ENCODE measurements around the gene RALB. TPM values are rescaled to one million over a fixed set of nuclear protein-coding genes. Genes with fewer than 3 reads are reported as not detected.

RALB gene, protein sequence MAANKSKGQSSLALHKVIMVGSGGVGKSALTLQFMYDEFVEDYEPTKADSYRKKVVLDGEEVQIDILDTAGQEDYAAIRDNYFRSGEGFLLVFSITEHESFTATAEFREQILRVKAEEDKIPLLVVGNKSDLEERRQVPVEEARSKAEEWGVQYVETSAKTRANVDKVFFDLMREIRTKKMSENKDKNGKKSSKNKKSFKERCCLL
- 235 and 269 TPM in 2 replicates for total RNA-seq

DNA sequence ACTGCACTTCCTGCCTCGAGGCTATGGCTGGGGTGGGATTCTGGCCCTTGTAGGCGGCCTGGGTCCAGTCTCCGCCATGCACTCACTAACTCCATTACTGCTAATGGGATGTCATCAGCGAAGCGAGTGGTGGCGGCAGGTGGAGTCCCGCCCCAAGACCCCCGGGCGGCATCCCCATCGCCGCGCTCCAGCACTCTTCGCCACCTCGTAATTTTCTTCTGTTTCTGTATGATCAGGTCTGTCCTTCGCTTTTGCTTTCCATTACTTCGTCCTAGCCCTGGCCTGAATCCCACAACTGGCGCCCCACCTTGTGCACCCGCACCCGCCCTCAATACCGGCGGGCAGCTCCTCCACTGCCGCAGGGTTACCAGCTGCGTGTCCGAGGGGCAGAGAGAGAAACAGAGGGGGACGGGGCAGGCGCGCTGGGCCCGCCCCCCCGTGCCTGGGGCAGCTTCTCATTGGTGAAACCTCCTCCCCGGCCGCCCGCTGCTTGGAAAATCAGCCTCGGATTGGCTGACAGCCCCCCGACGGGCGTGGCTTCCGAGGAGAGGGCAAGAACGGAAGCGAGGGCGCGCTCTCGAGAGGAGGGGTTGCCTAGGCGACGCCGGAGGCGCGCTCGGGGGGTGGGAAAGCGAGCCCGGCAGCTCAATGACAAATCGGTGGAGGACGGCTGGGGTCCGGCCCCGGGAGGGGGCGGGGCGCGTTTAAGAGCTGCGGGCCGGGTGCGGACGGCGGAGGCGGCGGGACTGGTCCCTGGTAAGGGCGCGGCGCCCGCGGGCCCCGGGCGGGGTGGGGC lies at the start of gene RALB:
Gene RALB (plus strand): TSS at position 628 of the 796 bp plus-strand sequence. CDS start 25,813 bp downstream, outside the sequence.
- DNase-seq = peak; percentile 99

DNA sequence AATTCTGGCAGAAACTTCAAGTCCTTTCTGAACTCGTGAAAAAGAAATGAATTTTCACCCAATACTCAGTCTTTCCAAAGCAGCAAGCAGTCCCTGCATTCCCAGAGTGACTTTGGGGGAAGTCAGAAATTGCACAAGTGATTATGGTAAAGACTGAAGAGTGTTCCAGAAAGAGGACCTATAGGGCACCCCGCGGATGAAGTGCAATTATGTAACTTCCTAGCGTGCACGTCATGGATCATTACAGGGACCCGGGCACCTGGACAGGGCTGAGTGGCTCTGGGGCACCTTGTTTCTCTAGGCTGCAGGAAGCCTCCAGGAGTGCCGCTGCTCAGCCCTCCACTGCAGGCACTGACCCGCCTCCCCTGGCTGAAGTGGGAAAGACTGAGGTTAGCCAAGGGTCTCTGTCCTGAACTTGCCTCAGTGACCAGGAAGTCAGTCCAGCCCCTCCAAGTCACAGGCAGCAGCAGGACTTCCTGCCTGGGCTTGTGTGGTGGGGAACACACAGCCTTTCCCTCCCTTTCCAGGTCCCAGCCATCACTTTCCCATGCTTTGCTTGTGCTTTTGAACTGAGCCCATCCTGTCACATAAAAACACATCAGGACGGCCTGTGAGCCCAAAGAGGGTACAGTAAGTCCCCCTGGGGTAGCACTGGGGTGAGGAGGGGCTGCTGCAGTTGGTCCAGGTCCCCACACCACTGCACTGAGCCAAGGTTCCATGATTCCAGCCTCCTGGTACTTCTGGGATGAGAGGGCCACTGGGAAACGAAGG lies 49.2 kb upstream of the RALB start:
- DNase-seq = no peak

DNA sequence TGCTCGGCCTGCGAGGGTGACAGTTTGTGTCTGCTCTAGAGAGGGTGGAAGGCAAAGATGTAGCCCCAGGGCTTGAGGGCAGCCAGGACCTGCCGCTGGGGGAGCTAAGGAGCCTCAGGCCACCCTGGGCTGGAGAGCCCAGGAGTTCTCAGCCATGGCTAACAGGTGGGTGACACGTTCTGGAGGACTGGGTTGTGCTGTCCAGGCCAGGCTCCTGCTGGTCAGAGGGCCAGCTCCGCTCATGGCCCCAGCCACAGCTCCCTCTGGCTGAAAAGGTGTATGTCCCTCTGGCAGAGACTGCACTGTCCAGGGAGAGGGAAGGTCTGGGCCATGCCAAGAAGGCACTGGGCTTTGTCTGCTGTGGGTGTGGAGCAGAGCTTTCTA lies 48.6 kb upstream of the RALB start:
- DNase-seq = no peak

DNA sequence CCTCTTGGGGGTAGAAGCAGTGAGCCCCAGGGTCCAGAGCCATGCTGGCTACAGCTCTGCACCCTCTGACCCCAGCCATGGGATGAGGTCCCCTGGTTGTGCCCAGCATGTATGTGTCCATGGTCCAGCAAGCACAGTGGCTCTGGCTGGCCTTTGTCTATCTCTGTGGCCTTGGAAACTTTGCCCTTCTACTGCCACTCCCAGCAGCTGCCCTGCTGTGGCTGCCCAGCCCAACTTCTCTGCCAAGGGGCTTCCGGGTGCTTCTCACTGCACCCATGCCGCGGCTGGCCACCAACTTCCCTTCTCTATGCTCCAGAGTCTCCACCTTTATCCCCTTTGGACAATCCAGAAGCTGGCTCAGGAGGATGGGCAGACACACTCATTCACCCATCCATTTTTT lies 48.2 kb upstream of the RALB start:
- DNase-seq = no peak

DNA sequence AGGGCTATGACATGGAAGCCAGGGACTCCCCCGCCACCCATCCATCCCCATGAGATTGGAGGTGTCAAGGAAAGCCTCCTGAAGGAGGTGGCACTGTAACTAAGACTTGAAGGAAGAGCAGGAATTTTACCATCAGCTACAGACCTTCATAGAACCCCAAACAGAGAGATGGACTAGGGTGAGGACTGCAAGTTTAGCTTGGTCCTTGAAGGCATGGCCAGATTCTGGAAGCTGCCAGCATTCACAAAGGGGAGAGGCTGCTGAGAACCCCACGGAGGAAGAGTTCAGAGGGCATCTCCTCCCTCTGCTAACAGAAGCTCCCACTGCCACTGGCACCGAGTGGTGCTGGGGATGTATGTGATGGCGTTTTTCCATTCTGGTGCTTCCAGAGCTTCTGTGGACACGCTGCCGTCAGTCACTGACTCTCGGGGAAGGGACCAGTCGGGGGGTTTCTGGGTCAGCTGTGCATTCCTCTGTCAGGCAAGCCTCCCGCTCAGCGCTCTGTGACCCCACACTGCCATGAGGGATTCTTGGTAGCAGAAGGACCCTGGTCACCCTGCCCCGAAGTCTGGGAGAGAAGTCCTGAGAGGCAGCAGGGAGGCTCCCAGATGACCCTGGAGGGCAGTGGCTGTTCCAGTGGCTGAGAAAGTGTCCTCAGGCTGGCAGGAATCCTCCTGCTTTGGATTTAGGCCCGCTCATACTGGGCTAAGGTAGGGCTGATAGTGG lies 47.5 kb upstream of the RALB start:
- no peak for DNase-seq

DNA sequence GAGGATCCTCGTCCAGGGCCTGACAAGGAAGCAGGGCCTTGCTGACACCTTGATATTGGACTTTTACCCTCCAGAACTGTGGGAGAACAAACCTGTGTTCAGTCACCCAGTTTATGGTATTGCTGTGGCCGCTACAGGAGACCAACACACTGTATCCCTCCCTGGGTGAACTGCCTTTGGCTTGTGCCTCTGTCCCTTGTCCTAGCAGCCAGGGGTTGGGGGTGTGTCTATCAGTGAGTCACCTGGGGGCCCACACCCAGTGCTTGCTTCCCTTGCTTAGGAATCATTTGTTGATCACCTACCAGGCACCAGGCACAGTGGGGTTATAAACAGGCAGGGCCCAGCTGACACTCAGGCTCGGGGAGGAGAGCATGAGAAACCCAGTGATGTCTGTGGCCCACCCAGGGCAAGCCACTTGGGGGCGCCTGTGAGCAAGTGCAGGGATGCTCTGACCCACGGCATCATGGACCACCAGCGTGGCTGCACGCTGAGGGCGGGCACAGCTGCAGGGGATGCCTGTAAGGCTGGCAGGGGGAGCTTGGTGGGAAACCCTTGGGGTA lies 46.5 kb upstream of the RALB start:
- peak; percentile 38 for DNase-seq

DNA sequence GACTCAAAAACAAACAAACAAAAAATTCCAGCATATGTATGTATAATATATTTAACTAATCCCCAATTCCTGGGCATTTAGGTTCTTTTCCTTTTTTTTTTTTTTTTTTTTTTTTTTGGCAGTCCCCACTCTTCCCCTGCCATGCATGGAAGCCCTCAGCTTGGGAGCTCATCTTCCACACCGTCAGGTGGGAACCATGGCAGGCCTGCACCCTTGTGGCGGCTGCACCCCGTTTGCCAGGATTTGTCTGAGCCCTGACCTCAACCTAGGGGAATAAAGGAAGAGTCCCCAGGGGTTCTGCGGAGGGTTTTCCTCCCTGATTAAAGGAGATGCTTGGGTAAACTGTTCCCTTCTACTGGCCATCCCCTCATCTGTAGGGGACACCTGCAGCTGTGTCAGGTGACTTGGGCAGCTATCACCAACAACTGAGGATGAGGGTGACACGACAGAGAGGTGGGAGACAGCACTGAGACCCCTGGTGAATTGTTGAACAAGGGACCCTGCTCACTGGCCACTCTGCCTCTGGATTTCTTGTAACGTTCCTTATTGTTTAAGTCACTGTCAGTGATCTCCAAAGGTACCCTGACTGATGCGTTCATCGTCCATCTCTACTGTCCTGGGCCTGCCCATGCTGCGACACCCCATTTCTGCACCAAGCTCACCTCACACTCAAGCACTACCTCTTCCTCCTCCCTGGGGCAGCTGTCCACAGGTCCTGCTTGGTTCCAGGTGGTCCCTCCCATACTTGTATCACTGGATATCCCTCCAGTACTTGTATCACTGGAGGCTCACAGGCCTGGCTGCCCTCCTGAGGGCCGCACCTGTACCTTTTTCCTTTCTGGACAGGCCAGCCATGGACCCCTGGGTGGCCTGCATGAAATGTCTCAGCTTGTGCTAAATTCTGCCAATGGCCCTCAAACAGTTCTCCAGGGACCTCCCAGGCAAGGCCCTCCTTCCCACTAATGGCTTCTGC lies 44.0 kb upstream of the RALB start:
- DNase-seq = no peak

DNA sequence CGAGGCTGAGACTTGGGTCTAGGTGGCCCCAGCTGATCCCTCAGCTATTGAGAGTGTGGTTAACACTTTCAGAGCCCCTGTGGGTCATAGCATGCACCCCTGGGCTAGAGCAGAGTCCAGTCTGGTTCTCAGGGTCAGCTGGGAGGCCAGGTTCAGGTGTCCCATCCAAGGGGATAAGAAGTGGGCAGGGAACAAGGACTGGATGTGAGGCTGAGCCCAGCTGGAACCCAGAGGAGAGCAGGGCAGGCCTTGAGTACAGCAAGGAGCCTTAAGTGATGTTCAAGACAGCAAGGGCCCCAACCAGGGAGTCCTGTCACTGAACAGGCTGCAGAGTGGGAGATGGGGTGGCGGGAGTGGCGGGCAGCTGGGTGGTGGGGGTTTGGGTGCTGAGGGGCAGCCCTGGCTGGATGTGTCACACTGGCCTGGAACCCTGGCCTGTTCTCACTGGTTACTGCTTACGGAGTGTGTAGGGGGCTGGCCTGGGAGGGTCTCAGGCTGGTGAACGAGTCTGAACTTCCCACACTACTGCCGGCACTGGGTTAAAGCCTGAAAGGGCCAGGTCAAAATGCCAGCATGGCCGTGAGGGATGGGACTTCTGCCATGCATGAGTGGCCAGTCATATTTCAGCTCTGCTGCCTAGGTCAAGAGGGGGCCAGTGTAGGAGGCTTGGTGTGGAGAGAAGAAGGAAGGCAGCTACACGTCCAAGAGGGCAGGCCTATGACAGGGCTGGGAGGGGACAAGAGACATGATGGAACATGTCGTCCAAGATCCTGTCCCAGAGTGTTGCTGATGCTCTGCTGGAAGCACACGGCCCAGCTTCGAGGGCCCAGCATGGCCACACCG lies 43.0 kb upstream of the RALB start:
- DNase-seq = no peak

DNA sequence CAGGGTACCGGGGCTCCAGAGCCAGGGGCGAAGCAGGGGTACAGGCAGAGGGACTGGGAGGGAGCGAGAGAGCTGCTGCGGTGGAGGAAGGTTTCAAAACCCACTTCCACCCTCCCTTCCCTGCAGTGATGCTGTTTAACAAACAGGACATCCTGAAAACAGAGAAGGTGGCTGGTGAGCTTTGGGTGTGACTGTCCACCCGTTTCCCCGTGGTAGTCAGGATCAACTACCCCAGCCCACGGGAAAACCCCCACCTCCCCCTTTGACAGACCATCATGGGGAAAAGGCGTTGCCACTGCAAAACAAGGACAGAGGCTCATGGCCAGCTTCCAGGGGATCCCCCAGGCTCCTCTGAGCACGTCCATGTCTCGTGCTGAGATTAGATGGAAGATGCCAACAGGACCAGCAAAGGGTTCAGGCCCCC lies 42.4 kb upstream of the RALB start:
- peak; percentile 15 for DNase-seq

DNA sequence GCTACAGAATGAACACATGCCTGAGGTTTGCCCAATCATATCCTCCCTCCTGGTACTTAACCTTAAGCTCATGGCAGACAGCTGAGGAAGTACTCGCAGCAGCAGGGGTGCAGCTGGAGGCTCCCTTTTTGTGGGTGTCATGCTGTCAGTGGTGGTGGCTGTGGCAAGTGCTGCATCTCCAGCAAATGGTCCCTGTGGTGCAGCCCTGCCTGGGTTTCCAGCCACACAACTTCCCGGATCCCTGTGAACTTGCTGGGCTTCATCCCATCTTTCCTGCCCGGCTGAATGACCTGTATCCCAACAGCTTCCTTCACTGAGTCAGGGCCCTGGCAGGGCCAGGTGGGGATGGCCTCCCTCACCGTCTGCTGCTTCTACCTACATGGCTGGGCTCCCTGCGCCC lies 34.5 kb upstream of the RALB start:
- no peak for DNase-seq

DNA sequence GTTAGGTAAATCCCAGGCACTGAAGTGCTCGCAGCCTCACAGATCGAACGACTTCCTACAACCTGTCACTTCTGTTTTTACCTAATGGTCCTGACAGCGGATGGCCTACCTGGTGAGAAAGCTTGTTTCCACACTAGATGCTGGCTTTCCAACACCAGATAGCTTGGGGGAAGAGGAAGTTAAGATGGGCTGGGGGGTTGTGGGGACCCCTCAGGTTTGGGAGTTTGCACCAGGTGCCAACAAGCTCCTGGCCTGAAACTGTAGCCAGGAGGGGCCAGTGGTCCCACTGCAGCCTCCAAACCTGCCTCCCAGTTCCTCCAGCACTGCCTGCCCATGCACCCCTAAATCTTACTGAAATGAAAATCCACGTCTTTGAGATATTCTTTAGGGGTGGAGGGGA lies 33.4 kb upstream of the RALB start:
- DNase-seq = no peak

DNA sequence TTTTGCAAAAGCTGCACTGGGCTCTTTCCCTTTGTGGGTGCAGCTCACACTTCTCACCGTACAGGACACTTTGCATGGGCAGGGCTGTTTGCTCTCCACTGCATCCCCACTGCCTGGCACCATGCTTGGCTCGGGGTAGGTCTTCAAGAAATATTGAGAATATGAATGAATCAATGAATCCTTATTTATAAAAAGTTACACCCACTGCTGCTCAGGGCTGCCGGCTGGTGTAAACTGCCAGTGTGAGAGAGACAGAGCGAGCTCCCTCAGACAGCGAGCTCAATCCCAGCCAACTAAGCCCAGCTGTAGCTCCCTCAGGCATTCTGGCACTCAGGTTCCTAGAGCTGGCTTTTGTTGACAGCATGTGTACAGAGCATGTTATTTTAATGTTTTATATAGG lies 32.9 kb upstream of the RALB start:
- no peak for DNase-seq

DNA sequence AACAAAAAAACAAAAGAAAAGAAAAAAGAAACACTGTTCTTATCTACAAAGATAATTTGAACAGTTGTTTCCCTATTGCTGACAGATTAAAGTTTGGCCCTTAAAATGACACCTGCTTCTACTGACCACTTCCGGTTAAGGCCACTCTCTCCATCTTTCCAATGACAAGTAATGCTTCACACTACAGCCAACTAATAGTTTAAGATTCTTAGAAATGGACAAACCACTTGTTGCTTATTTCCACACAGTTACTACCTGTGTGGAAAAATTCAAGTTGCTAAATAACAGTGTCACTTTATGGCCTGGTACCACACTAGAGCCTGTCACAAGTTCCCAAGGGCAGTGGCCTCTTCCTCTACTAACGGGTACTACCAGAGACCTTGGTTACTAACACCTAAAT lies 31.9 kb upstream of the RALB start:
- no peak for DNase-seq

DNA sequence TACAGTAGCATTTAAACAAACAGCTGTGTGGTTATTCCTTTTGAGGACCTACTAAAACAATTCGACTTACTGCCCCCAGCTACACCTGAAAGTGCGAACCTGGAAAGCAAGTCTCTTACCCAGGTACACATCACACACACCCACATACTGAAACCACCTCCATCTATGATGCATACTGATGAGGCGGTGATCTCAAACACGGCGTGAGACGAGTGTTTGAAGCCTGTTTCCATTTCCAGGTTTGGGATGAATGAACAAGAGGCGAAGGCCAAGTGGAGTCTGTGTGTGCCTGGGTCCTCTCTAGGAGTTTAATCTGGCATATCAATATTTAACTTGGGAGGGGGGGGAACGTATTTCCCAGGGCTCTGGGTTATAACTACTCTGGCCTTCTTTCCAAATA lies 31.0 kb upstream of the RALB start:
- no peak for DNase-seq

DNA sequence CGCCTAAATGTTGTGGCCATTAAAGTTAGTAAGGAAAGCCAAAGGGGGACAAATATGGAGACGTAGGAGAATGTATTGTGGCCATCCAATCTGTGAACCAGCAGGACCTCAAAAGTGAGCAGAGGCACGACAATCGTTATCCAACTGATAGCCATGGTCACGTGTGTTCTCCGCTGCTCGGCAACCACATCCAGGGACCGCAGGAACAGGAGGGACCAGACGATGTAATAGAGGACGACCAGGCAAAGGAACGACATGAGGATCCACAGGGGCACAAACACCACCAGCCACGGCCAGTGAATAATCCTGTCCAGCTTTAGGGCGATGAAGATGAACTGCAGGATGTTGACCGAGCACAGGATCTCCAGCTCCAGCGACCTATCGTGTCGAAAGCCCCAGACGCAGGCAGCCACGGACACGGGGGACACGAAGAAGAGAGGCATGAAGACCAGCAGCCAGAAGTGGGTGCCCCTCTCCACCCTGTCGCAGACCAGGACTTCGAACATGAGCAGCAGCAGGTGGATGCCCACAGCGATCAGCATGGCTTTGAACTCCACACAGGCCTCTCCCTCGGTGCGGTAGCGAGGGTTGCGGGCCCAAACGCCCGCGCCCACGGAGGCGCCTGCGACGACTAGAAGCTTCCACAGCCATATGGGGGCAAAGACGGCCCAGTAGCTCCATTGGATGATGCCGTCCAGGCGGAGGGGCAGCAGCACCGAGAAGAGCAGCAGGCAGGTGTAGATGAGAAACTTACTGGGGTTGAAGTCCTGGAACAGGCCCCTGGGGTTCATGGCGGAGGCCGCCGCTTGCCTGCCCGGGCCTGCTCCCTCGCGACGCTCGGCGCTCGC lies 30.2 kb upstream of the RALB start:
- DNase-seq = no peak

DNA sequence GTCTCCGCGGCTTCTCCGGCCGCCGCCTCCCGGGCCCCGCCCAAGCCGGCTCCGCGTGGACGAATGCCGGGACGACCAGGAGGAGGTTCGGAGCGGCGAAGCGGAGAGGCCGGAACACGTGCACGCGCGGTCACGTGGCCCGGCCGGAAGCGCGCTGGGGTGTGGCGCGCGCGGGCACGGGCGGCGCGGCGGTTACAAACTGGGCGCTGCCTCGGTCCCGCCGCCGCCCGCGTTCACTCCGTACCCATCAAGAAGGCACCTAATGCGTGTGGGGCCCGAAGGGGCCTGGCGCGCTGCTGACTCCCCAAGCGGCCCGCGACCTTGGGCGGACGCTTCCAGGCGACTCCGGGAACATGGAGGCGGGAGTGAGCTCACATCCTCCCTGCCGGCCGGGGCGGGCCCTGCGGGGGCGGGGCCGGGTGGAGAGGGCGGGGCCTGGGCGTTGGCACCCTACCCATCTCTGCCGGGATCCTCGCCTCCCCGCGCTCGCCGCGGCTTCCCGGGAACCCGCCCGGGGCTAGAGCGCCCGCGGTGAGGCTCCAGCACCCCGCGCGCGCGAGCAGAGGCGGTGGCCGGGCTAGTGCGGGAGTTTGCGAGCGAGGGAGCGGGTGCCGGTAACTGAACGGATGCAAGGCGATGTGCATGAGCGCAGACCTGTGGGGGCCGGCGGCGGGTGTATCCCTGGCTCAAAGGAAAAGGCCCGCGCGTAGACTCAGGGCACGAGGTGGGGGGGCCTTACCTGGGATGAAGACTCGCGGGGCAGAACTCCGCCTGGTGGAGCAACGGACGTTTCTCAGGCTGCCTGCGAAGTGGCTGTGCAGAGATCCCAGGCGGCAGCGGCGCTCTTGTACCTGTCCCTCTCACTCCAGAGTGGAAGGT lies 29.4 kb upstream of the RALB start, which contains the start of gene TMEM185B:
Gene TMEM185B (minus strand): TSS at position 367 of the 879 bp plus-strand sequence. CDS start 424 bp downstream, outside the sequence.
- peak; percentile 85 for DNase-seq

DNA sequence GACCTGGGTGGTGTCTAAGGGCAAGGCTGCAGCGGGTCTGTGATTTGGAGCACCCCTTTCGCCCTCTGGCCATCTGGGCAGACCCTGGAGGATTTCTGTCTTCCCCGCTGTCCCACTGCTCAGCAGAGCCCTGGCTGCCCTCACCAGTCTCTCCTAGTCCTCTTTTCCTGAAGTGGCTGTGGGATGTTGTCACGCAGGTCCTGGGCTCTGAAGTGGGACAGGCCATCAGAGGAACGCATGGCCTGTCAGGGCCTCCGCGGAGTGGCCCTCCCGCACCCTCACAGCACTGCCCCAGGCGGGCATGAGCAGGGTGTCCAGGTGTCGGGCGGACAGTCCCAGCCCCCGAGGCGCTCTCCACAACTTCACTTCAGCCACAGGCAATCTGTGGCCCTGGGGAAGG lies 28.4 kb upstream of the RALB start:
- DNase-seq = no peak

All from dermis blood vessel endothelial cell (primary cell).